ENCODE results near the gene DOCK4.

Gene DOCK4

GRCh38 chr7:111842491-111842890, 363.7 kb downstream of the DOCK4 start:
- no peak for TF ChIP-seq MAX (IDR thresholded peaks at IDR 0.05)
- no peak for TF ChIP-seq TEAD4 (IDR thresholded peaks at IDR 0.05)
- no peak for TF ChIP-seq EGR1 (IDR thresholded peaks at IDR 0.05)
- TF ChIP-seq FOXM1 (IDR thresholded peaks at IDR 0.05; ENCODE audit: borderline replicate concordance, low read depth), result no peak
- no peak for TF ChIP-seq NFIC (IDR thresholded peaks at IDR 0.05)
- no peak for TF ChIP-seq USF1 (IDR thresholded peaks at IDR 0.05)
- no peak for TF ChIP-seq RAD21 (IDR thresholded peaks at IDR 0.05; ENCODE audit: low read depth)
- no peak for TF ChIP-seq REST (IDR thresholded peaks at IDR 0.05; ENCODE audit: low read depth)

GRCh38 chr7:111841596-111842205, 364.5 kb downstream of the DOCK4 start:
- TF ChIP-seq FOXM1 (IDR thresholded peaks at IDR 0.05; ENCODE audit: borderline replicate concordance, low read depth) (no peak), EGR1 (IDR thresholded peaks at IDR 0.05) (no peak), MAX (IDR thresholded peaks at IDR 0.05) (no peak), TEAD4 (IDR thresholded peaks at IDR 0.05) (no peak), RAD21 (IDR thresholded peaks at IDR 0.05; ENCODE audit: low read depth) (no peak), CEBPB (IDR thresholded peaks at IDR 0.05) (no peak), ZBTB7A (IDR thresholded peaks at IDR 0.05; ENCODE audit: low read depth) (no peak), TCF12 (IDR thresholded peaks at IDR 0.05; ENCODE audit: low read depth) (no peak)

- TF ChIP-seq NFIC (IDR thresholded peaks at IDR 0.05), result no peak
- TF ChIP-seq FOXM1 (IDR thresholded peaks at IDR 0.05; ENCODE audit: borderline replicate concordance, low read depth), result no peak
- no peak for TF ChIP-seq RAD21 (IDR thresholded peaks at IDR 0.05; ENCODE audit: low read depth)
- TF ChIP-seq CREB1 (IDR thresholded peaks at IDR 0.05; ENCODE audit: low read depth), result no peak
- no peak for TF ChIP-seq EP300 (IDR thresholded peaks at IDR 0.05; ENCODE audit: borderline replicate concordance)
- no peak for TF ChIP-seq ZBTB7A (IDR thresholded peaks at IDR 0.05; ENCODE audit: low read depth)
- TF ChIP-seq USF1 (IDR thresholded peaks at IDR 0.05), result no peak
- no peak for TF ChIP-seq MAX (IDR thresholded peaks at IDR 0.05)
- TF ChIP-seq CEBPB (IDR thresholded peaks at IDR 0.05), result no peak
- no peak for TF ChIP-seq REST (IDR thresholded peaks at IDR 0.05; ENCODE audit: low read depth)
- no peak for TF ChIP-seq EGR1 (IDR thresholded peaks at IDR 0.05)
- TF ChIP-seq YY1 (IDR thresholded peaks at IDR 0.05; ENCODE audit: low read depth), result no peak
- no peak for TF ChIP-seq TEAD4 (IDR thresholded peaks at IDR 0.05)
- no peak for TF ChIP-seq TCF12 (IDR thresholded peaks at IDR 0.05; ENCODE audit: low read depth)
- no peak for TF ChIP-seq TAF1 (IDR thresholded peaks at IDR 0.05; ENCODE audit: low read depth)
These were observed 365.7 kb downstream of the DOCK4 start for GRCh38 chr7:111840528-111840927.

GRCh38 chr7:111839261-111839660, 366.9 kb downstream of the DOCK4 start:
- TF ChIP-seq REST (IDR thresholded peaks at IDR 0.05; ENCODE audit: low read depth) (no peak), RAD21 (IDR thresholded peaks at IDR 0.05; ENCODE audit: low read depth) (no peak), EGR1 (IDR thresholded peaks at IDR 0.05) (no peak), CREB1 (IDR thresholded peaks at IDR 0.05; ENCODE audit: low read depth) (no peak), NFIC (IDR thresholded peaks at IDR 0.05) (no peak), EP300 (IDR thresholded peaks at IDR 0.05; ENCODE audit: borderline replicate concordance) (no peak), USF1 (IDR thresholded peaks at IDR 0.05) (no peak), TEAD4 (IDR thresholded peaks at IDR 0.05) (no peak), YY1 (IDR thresholded peaks at IDR 0.05; ENCODE audit: low read depth) (no peak)
